HepG2 (cell line): ENCODE measurements around the gene FAM219A. TPM values are rescaled to one million over a fixed set of nuclear protein-coding genes. Genes with fewer than 3 reads are reported as not detected.

Experiments
- CBFB ChIP-seq: sonication (generic); formaldehyde crosslinking; IDR thresholded peaks from 2 replicates; pipeline ENCODE4 v1.4.0; 2020; ENCODE audit warnings: missing genetic modification reagents
- CTCF ChIP-seq: sonication (generic); formaldehyde crosslinking; IDR thresholded peaks from 2 replicates; pipeline ENCODE4 v1.5.0; 2020; ENCODE audit warnings: mild to moderate bottlenecking, missing genetic modification reagents, moderate library complexity
- ESRRA ChIP-seq: sonication (generic); formaldehyde crosslinking; IDR thresholded peaks from 2 replicates; pipeline ENCODE4 v1.5.1; 2020; ENCODE audit warnings: mild to moderate bottlenecking, low read depth, missing genetic modification reagents
- FOXA1 ChIP-seq, 2 experiments: fragments of 450-650 bp in 1 of 2; sonication (generic) in 1 of 2; formaldehyde crosslinking in 1 of 2; IDR thresholded peaks; 2 replicates each; pipeline versions ENCODE4 v1.4.0 to v1.6.1; 2016 to 2020; ENCODE audit warnings: missing genetic modification reagents in 1 of 2
- GMEB1 ChIP-seq: sonication (generic); formaldehyde crosslinking; IDR thresholded peaks from 2 replicates; pipeline ENCODE4 v1.5.1; 2020; ENCODE audit warnings: missing genetic modification reagents, mild to moderate bottlenecking, borderline replicate concordance
- HIVEP1 ChIP-seq: sonication (generic); formaldehyde crosslinking; IDR thresholded peaks from 2 replicates; pipeline ENCODE4 v1.4.0; 2020; ENCODE audit warnings: mild to moderate bottlenecking, missing genetic modification reagents
- KDM4B ChIP-seq: sonication (generic); formaldehyde crosslinking; IDR thresholded peaks from 2 replicates; pipeline ENCODE4 v1.4.0; 2020; ENCODE audit warnings: missing genetic modification reagents
- KDM5A ChIP-seq: fragments of 200-600 bp; sonication (generic); IDR thresholded peaks from 2 replicates; pipeline ENCODE4 v1.7.0; 2018; ENCODE audit warnings: antibody characterized with exemption, mild to moderate bottlenecking, low read length, borderline replicate concordance
- MAZ ChIP-seq, 2 experiments: sonication (generic) in 1 of 2; formaldehyde crosslinking in 1 of 2; IDR thresholded peaks; 2 replicates each; pipeline versions ENCODE4 v1.5.0 to v1.6.1; 2012 to 2020; ENCODE audit warnings: low read depth in 2 of 2, mild to moderate bottlenecking in 2 of 2, borderline replicate concordance in 1 of 2, improper control_type of control experiment in 1 of 2, low read length in 1 of 2, missing genetic modification reagents in 1 of 2, moderate library complexity in 1 of 2
- MEIS2 ChIP-seq: sonication (generic); formaldehyde crosslinking; IDR thresholded peaks from 2 replicates; pipeline ENCODE4 v1.9.0; 2021; ENCODE audit warnings: mild to moderate bottlenecking, missing genetic modification reagents
- MTERF4 ChIP-seq: sonication (generic); formaldehyde crosslinking; IDR thresholded peaks from 2 replicates; pipeline ENCODE4 v1.8.0; 2023; ENCODE audit warnings: mild to moderate bottlenecking, missing genetic modification reagents
- NFIB ChIP-seq: sonication (generic); formaldehyde crosslinking; IDR thresholded peaks from 2 replicates; pipeline ENCODE4 v1.9.0; 2021; ENCODE audit warnings: missing genetic modification reagents, mild to moderate bottlenecking, borderline replicate concordance
- NFKBIZ ChIP-seq: IDR thresholded peaks from 2 replicates; pipeline ENCODE4 v1.6.1; 2018; ENCODE audit warnings: missing genetic modification reagents, missing compliant biosample characterization
- RFX5 ChIP-seq: IDR thresholded peaks from 2 replicates; pipeline ENCODE4 v1.6.1; 2011; ENCODE audit warnings: low read depth, low read length, improper control_type of control experiment
- THAP11 ChIP-seq: IDR thresholded peaks from 2 replicates; pipeline ENCODE4 v1.6.1; 2016; ENCODE audit warnings: missing biosample characterization, missing genetic modification reagents
- TRIM24 ChIP-seq: sonication (generic); formaldehyde crosslinking; IDR thresholded peaks from 2 replicates; pipeline ENCODE4 v1.8.0; 2022; ENCODE audit warnings: mild to moderate bottlenecking, missing genetic modification reagents
- U2AF2 ChIP-seq: fragments of 200-400 bp; formaldehyde crosslinking; IDR thresholded peaks from 2 replicates; pipeline ENCODE4 v1.6.1; 2017; ENCODE audit warnings: low read depth, mild to moderate bottlenecking, low read length
- WIZ ChIP-seq: sonication (generic); formaldehyde crosslinking; IDR thresholded peaks from 2 replicates; pipeline ENCODE4 v1.5.1; 2020; ENCODE audit warnings: mild to moderate bottlenecking, missing genetic modification reagents
- ZBTB14 ChIP-seq: sonication (generic); formaldehyde crosslinking; IDR thresholded peaks from 2 replicates; pipeline ENCODE4 v1.4.0; 2020; ENCODE audit warnings: missing genetic modification reagents
- ZBTB26 ChIP-seq: IDR thresholded peaks from 2 replicates; pipeline ENCODE4 v1.6.1; 2016; ENCODE audit warnings: missing compliant biosample characterization, missing genetic modification reagents, borderline replicate concordance
- ZEB1 ChIP-seq: IDR thresholded peaks from 2 replicates; pipeline ENCODE4 v1.6.1; 2012; ENCODE audit warnings: mild to moderate bottlenecking, low read depth, inconsistent platforms; ENCODE audit not compliant: insufficient replicate concordance
- ZNF138 ChIP-seq: sonication (generic); formaldehyde crosslinking; IDR thresholded peaks from 2 replicates; pipeline ENCODE4 v1.5.0; 2020; ENCODE audit warnings: mild to moderate bottlenecking, low read depth, missing genetic modification reagents
- ZNF44 ChIP-seq: sonication (generic); formaldehyde crosslinking; IDR thresholded peaks from 2 replicates; pipeline ENCODE4 v1.5.1; 2020; ENCODE audit warnings: mild to moderate bottlenecking, missing genetic modification reagents
- ZNF567 ChIP-seq: sonication (generic); formaldehyde crosslinking; IDR thresholded peaks from 2 replicates; pipeline ENCODE4 v1.8.1; 2023; ENCODE audit warnings: mild to moderate bottlenecking, missing genetic modification reagents, borderline replicate concordance
- polyA plus RNA-seq, 8 experiments: library from polyadenylated mRNA; depleted of rRNA in 3 of 8; stranded (reverse) in 7 of 8; unstranded in 1 of 8; fragments of >200 nt; fragmentation: Illumina TruSeq in 4 of 8; extraction: Trizol in 4 of 8; gene quantifications; 2 replicates each; pipeline versions ENCODE4 v1.2.1 to v1.2.3, GENCODE V29; 2011 to 2016; ENCODE audit warnings: low read depth in 4 of 8, missing spikeins in 1 of 8, mixed read lengths in 1 of 8; ENCODE audit not compliant: insufficient read depth in 1 of 8
- total RNA-seq, 5 experiments: library from RNA; depleted of rRNA; stranded (reverse); fragments of >200 nt; fragmentation: Illumina TruSeq; extraction: Trizol; gene quantifications; 2 replicates each; pipeline ENCODE4 v1.2.3, GENCODE V29; 2016; ENCODE audit warnings: low read depth in 1 of 5

FAM219A gene
- total and polyA plus RNA-seq, 2 of the 13 experiments (the other 11 are each of a cell fraction or from before 2014, with no cell fraction given), result 3.9 to 6.4 TPM

GRCh38 chr9:34493972-34494535, 35.7 kb upstream of the FAM219A start (continued):
- no peak for TF ChIP-seq HIVEP1 (CRISPR knock-in tag)
- no peak for TF ChIP-seq ZBTB14 (CRISPR knock-in tag)
- TF ChIP-seq FOXA1 (IDR thresholded peaks at IDR 0.05), result no peak
- TF ChIP-seq FOXA1 (CRISPR knock-in tag; IDR thresholded peaks at IDR 0.05), result no peak
- no peak for TF ChIP-seq NFIB (CRISPR knock-in tag)
- peak; percentile 86 for TF ChIP-seq WIZ
- TF ChIP-seq NFKBIZ (CRISPR knock-in tag), result no peak
- no peak for TF ChIP-seq ZNF138 (CRISPR knock-in tag)
- TF ChIP-seq CBFB, result no peak
- no peak for TF ChIP-seq ZNF44 (CRISPR knock-in tag)
- no peak for TF ChIP-seq CTCF (CRISPR knock-in tag)
- no peak for TF ChIP-seq MTERF4 (CRISPR knock-in tag)
- TF ChIP-seq KDM4B (CRISPR knock-in tag), result no peak
- no peak for TF ChIP-seq TRIM24 (CRISPR knock-in tag)
- no peak for TF ChIP-seq ZBTB26 (CRISPR knock-in tag)
- no peak for TF ChIP-seq ESRRA (CRISPR knock-in tag)
- TF ChIP-seq RFX5, result no peak
- no peak for TF ChIP-seq THAP11 (CRISPR knock-in tag)
- TF ChIP-seq U2AF2, result no peak
- no peak for TF ChIP-seq KDM5A
- no peak for TF ChIP-seq GMEB1 (CRISPR knock-in tag)
- no peak for TF ChIP-seq ZEB1
- TF ChIP-seq ZNF567 (CRISPR knock-in tag), result no peak
- no peak for TF ChIP-seq MEIS2 (CRISPR knock-in tag)
- no peak for TF ChIP-seq MAZ (IDR thresholded peaks at IDR 0.05; ENCODE audit: borderline replicate concordance, low read depth, low read length)
- TF ChIP-seq MAZ (CRISPR knock-in tag; IDR thresholded peaks at IDR 0.05; ENCODE audit: low read depth), result no peak
